ENCODE measurements around the gene HECA. TPM values are rescaled to one million over a fixed set of nuclear protein-coding genes. Genes with fewer than 3 reads are reported as not detected.
"Not testable (repeated sequence)": the region's sequence is repeated elsewhere in the genome, so short reads cannot be mapped to it uniquely, and the experiment has no call there.

The HECA gene
- total RNA-seq, 2 experiments from 2014 or later: 51.6 to 63.4 TPM

- Mint-ChIP-seq H3K4me1 (peaks cover 46% of the 10 kb centered on the region), H3K27me3 (no peaks in the 10 kb centered on the region), H3K27ac (no peak overlapping the region), H3K9me3 (ENCODE audit: low read depth) (peaks cover 13% of the 10 kb centered on the region), H3K4me3 (no peak overlapping the region), H3K36me3 (ENCODE audit: low read depth) (peaks cover 10% of the 10 kb centered on the region)
- POLR2A ChIA-PET: no interaction called here
- intact Hi-C loops (cut with DNase I, micrococcal nuclease): no loop called here
- DNase-seq (no peak), ATAC-seq (no peak)
- CTCF ChIA-PET: interaction anchor here (0.7 to 2.3 kb wide), 9 partner anchors 8 to 247 kb away, joined by 3 to 8 read pairs (median 3); no protein-coding TSS in a partner anchor
Observed at GRCh38 chr6:139117734-139118133, 17.1 kb upstream of the HECA start.

- Mint-ChIP-seq H3K9me3 (ENCODE audit: low read depth) (peaks cover 13% of the 10 kb centered on the region), H3K27ac (no peak overlapping the region), H3K27me3 (no peaks in the 10 kb centered on the region), H3K4me1 (peaks cover 35% of the 10 kb centered on the region), H3K36me3 (ENCODE audit: low read depth) (peaks cover 10% of the 10 kb centered on the region), H3K4me3 (no peak overlapping the region)
- CTCF ChIA-PET: interaction anchor here (0.7 to 1.2 kb wide), 3 partner anchors 31 to 245 kb away, joined by 3 to 4 read pairs (median 4); no protein-coding TSS in a partner anchor
- POLR2A ChIA-PET: no interaction called here
- intact Hi-C loops (cut with DNase I, micrococcal nuclease): no loop called here
- ATAC-seq (no peak), DNase-seq (no peak)
Observed at GRCh38 chr6:139119552-139119951, 15.3 kb upstream of the HECA start.

- Mint-ChIP-seq H3K4me1 (peaks cover 40% of the 10 kb centered on the region), H3K9me3 (ENCODE audit: low read depth) (peaks cover 15% of the 10 kb centered on the region)
- H3K4me3 Mint-ChIP-seq; CTCF ChIA-PET; POLR2A ChIA-PET; DNase-seq; H3K27ac Mint-ChIP-seq; H3K27me3 Mint-ChIP-seq; H3K36me3 Mint-ChIP-seq (ENCODE audit: low read depth); ATAC-seq; intact Hi-C loops (cut with DNase I, micrococcal nuclease): not testable (repeated sequence)
Observed at GRCh38 chr6:139122823-139123222, 12.1 kb upstream of the HECA start.

- Mint-ChIP-seq H3K9me3 (ENCODE audit: low read depth) (peaks cover 6% of the 10 kb centered on the region), H3K36me3 (ENCODE audit: low read depth) (peaks cover 4% of the 10 kb centered on the region), H3K4me1 (peaks cover 51% of the 10 kb centered on the region), H3K27me3 (no peaks in the 10 kb centered on the region), H3K27ac (peak overlapping the region; percentile 95), H3K4me3 (peak overlapping the region; percentile 58)
- DNase-seq (peak; percentile 90), ATAC-seq (peak; percentile 96)
- POLR2A ChIA-PET: interaction anchor here (0.6 to 1.7 kb wide), 5 partner anchors 12 to 166 kb away, joined by 4 read pairs; no protein-coding TSS in a partner anchor
- CTCF ChIA-PET: interaction anchor here (0.7 to 2.7 kb wide), 30 partner anchors 9 to 534 kb away, joined by 3 to 18 read pairs (median 5); partner anchors contain the start of genes CITED2 and TXLNB
- intact Hi-C loops (cut with DNase I, micrococcal nuclease): loop anchor here (1.0 to 5.0 kb wide), 9 partner anchors 9 to 308 kb away; partner anchors contain the start of genes CITED2 (in 1 of the 2) and TXLNB (in 1 of the 2)
Observed at GRCh38 chr6:139124887-139125672, 9.8 kb upstream of the HECA start.

GRCh38 chr6:139126255-139126654, 8.6 kb upstream of the HECA start:
- ChIA-PET CTCF (interaction anchor here (0.6 to 2.7 kb wide), 13 partner anchors 10 to 310 kb away, joined by 3 to 18 read pairs (median 4); no protein-coding TSS in a partner anchor), POLR2A (interaction anchor here (0.6 to 1.7 kb wide), 8 partner anchors 8 to 36 kb away, joined by 3 to 4 read pairs (median 3); no protein-coding TSS in a partner anchor)
- H3K27me3 Mint-ChIP-seq: no peaks in the 10 kb centered on the region
- peak overlapping the region; percentile 95 for H3K27ac Mint-ChIP-seq
- intact Hi-C loops (cut with DNase I, micrococcal nuclease): loop anchor here in 1 of 2 experiments (5.0 kb wide), 1 partner anchor 309 kb away; no protein-coding TSS in a partner anchor
- ATAC-seq (peak; percentile 57), DNase-seq (peak; percentile 60)
- H3K4me3 Mint-ChIP-seq: no peak overlapping the region
- H3K9me3 Mint-ChIP-seq (ENCODE audit: low read depth): peaks cover 2% of the 10 kb centered on the region
- H3K4me1 Mint-ChIP-seq: peaks cover 57% of the 10 kb centered on the region
- H3K36me3 Mint-ChIP-seq (ENCODE audit: low read depth): peaks cover under 1% of the 10 kb centered on the region

GRCh38 chr6:139126931-139127330, 7.9 kb upstream of the HECA start:
- Mint-ChIP-seq H3K9me3 (ENCODE audit: low read depth) (peaks cover 2% of the 10 kb centered on the region), H3K4me1 (peaks cover 64% of the 10 kb centered on the region), H3K4me3 (no peak overlapping the region), H3K27ac (peak overlapping the region; percentile 95), H3K36me3 (ENCODE audit: low read depth) (no peaks in the 10 kb centered on the region), H3K27me3 (no peaks in the 10 kb centered on the region)
- intact Hi-C loops (cut with DNase I, micrococcal nuclease): loop anchor here in 1 of 2 experiments (5.0 kb wide), 1 partner anchor 310 kb away; no protein-coding TSS in a partner anchor
- CTCF ChIA-PET: interaction anchor here (0.6 to 2.7 kb wide), 8 partner anchors 10 to 246 kb away, joined by 3 to 17 read pairs (median 6); no protein-coding TSS in a partner anchor
- ATAC-seq (no peak), DNase-seq (no peak)
- POLR2A ChIA-PET: interaction anchor here (0.7 to 1.2 kb wide), 4 partner anchors 14 to 35 kb away, joined by 3 to 4 read pairs (median 3); no protein-coding TSS in a partner anchor

- DNase-seq: no peak
- CTCF ChIA-PET: interaction anchor here (0.7 to 2.0 kb wide), 6 partner anchors 9 to 244 kb away, joined by 3 to 7 read pairs (median 3); no protein-coding TSS in a partner anchor
- intact Hi-C loops (cut with DNase I, micrococcal nuclease): loop anchor here in 1 of 2 experiments (5.0 kb wide), 1 partner anchor 312 kb away; no protein-coding TSS in a partner anchor
- H3K4me1 Mint-ChIP-seq: peaks cover 82% of the 10 kb centered on the region
- peak overlapping the region; percentile 44 for H3K27ac Mint-ChIP-seq
- H3K9me3 Mint-ChIP-seq (ENCODE audit: low read depth): peaks cover 2% of the 10 kb centered on the region
- no peaks in the 10 kb centered on the region for H3K36me3 Mint-ChIP-seq (ENCODE audit: low read depth)
- H3K4me3 Mint-ChIP-seq: no peak overlapping the region
- no peak for ATAC-seq
- no peaks in the 10 kb centered on the region for H3K27me3 Mint-ChIP-seq
- POLR2A ChIA-PET: no interaction called here
Observed at GRCh38 chr6:139129284-139129683, 5.6 kb upstream of the HECA start.

GRCh38 chr6:139131736-139132280, 3.1 kb upstream of the HECA start:
- Mint-ChIP-seq H3K36me3 (ENCODE audit: low read depth) (peaks cover 10% of the 10 kb centered on the region), H3K4me1 (peaks cover 60% of the 10 kb centered on the region), H3K4me3 (peak overlapping the region; percentile 58), H3K27ac (peak overlapping the region; percentile 87), H3K27me3 (no peaks in the 10 kb centered on the region), H3K9me3 (ENCODE audit: low read depth) (peaks cover under 1% of the 10 kb centered on the region)
- intact Hi-C loops (cut with DNase I, micrococcal nuclease): no loop called here
- no peak for DNase-seq
- ChIA-PET CTCF (interaction anchor here (0.5 to 3.6 kb wide), 14 partner anchors 12 to 728 kb away, joined by 3 to 24 read pairs (median 3); partner anchors contain the start of gene HEBP2), POLR2A (interaction anchor here (0.6 to 0.9 kb wide), 3 partner anchors 14 to 250 kb away, joined by 3 read pairs; no protein-coding TSS in a partner anchor)
- no peak for ATAC-seq

- peak overlapping the region; percentile 11 for H3K4me3 Mint-ChIP-seq
- peaks cover 47% of the 10 kb centered on the region for H3K4me1 Mint-ChIP-seq
- no peak for ATAC-seq
- intact Hi-C loops (cut with DNase I, micrococcal nuclease): loop anchor here (1.0 to 2.0 kb wide), 2 partner anchors 8 to 241 kb away; partner anchors contain the start of gene CITED2 (in 1 of the 2)
- no peaks in the 10 kb centered on the region for H3K27me3 Mint-ChIP-seq
- peaks cover 25% of the 10 kb centered on the region for H3K36me3 Mint-ChIP-seq (ENCODE audit: low read depth)
- ChIA-PET POLR2A (interaction anchor here (0.9 to 1.1 kb wide), 2 partner anchors 9 to 13 kb away, joined by 3 to 6 read pairs; no protein-coding TSS in a partner anchor), CTCF (interaction anchor here (0.7 to 3.6 kb wide), 7 partner anchors 8 to 304 kb away, joined by 3 to 24 read pairs (median 5); no protein-coding TSS in a partner anchor)
- peak; percentile 19 for DNase-seq
- peak overlapping the region; percentile 72 for H3K27ac Mint-ChIP-seq
- H3K9me3 Mint-ChIP-seq (ENCODE audit: low read depth): no peaks in the 10 kb centered on the region
Observed at GRCh38 chr6:139133262-139134063, 1.4 kb upstream of the HECA start.

- H3K36me3 Mint-ChIP-seq (ENCODE audit: low read depth): peaks cover 29% of the 10 kb centered on the region
- no peaks in the 10 kb centered on the region for H3K9me3 Mint-ChIP-seq (ENCODE audit: low read depth)
- no peak for DNase-seq
- no peaks in the 10 kb centered on the region for H3K27me3 Mint-ChIP-seq
- ChIA-PET CTCF (interaction anchor here (0.5 to 3.6 kb wide), 6 partner anchors 9 to 304 kb away, joined by 3 to 24 read pairs (median 3); no protein-coding TSS in a partner anchor), POLR2A (interaction anchor here (0.6 to 1.1 kb wide), 4 partner anchors 8 to 19 kb away, joined by 3 to 6 read pairs (median 3); no protein-coding TSS in a partner anchor)
- no peak for ATAC-seq
- H3K4me1 Mint-ChIP-seq: peaks cover 48% of the 10 kb centered on the region
- peak overlapping the region; percentile 11 for H3K4me3 Mint-ChIP-seq
- no peak overlapping the region for H3K27ac Mint-ChIP-seq
- intact Hi-C loops (cut with DNase I, micrococcal nuclease): loop anchor here (1.0 to 2.0 kb wide), 2 partner anchors 9 to 241 kb away; partner anchors contain the start of gene CITED2 (in 1 of the 2)
Observed at GRCh38 chr6:139134064-139134395, 850 bp upstream of the HECA start.

Data from activated CD4-positive, alpha-beta T cell treated with anti-CD3 and anti-CD28 coated beads for 36 hours (primary cell).